Smooth muscle cell (in vitro differentiated cells): ENCODE data around the gene EPB41L3. TPM values are rescaled to one million over a fixed set of nuclear protein-coding genes. Genes with fewer than 3 reads are reported as not detected.

ENCODE experiments used
- DNase-seq: peaks from one replicate; lab custom pipeline; 2025; ENCODE audit not compliant: unreplicated experiment; lab: John Stamatoyannopoulos, UW
- H2AFZ ChIP-seq: fragments of 200-600 bp; sonication (generic); 2 replicates; pipeline ENCODE4 v1.6.0; 2016; ENCODE audit warnings: antibody characterized with exemption, low read depth, mild to moderate bottlenecking
- H3F3A ChIP-seq: fragments of 200-600 bp; sonication (generic); 2 replicates; pipeline ENCODE4 v1.6.0; 2017; ENCODE audit warnings: antibody characterized with exemption, low read depth
- H3K27ac ChIP-seq: fragments of 200-600 bp; sonication (generic); 2 replicates; pipeline ENCODE4 v1.5.1; 2016; ENCODE audit warnings: low read depth, mild to moderate bottlenecking
- H3K27me3 ChIP-seq: fragments of 200-600 bp; sonication (generic); 2 replicates; pipeline ENCODE4 v1.6.1; 2016; ENCODE audit warnings: low read depth, mild to moderate bottlenecking
- H3K36me3 ChIP-seq: fragments of 200-600 bp; sonication (generic); 2 replicates; pipeline ENCODE4 v1.5.1; 2016; ENCODE audit warnings: low read depth
- H3K4me1 ChIP-seq: fragments of 200-600 bp; sonication (generic); 2 replicates; pipeline ENCODE4 v1.5.1; 2016; ENCODE audit warnings: low read depth
- H3K4me2 ChIP-seq: fragments of 200-600 bp; sonication (generic); 2 replicates; pipeline ENCODE4 v1.6.0; 2016; ENCODE audit warnings: mild to moderate bottlenecking
- H3K4me3 ChIP-seq: fragments of 200-600 bp; sonication (generic); 2 replicates; pipeline ENCODE4 v1.5.1; 2016; ENCODE audit warnings: mild to moderate bottlenecking
- H3K79me2 ChIP-seq: fragments of 200-600 bp; sonication (generic); 2 replicates; pipeline ENCODE4 v1.6.0; 2016; ENCODE audit warnings: low read depth, mild to moderate bottlenecking
- H3K9ac ChIP-seq: fragments of 200-600 bp; sonication (generic); 2 replicates; pipeline ENCODE4 v1.6.0; 2016; ENCODE audit warnings: low read depth
- H3K9me3 ChIP-seq: fragments of 200-600 bp; sonication (generic); replicated peaks from 2 replicates; pipeline ENCODE4 v1.5.1; 2016; ENCODE audit warnings: low read depth
- H4K20me1 ChIP-seq: fragments of 200-600 bp; sonication (generic); 2 replicates; pipeline ENCODE4 v1.6.0; 2016; ENCODE audit warnings: low read depth
- WGBS: methylation state at CpG from one replicate; pipeline ENCODE4 v1.1.7; 2016; ENCODE audit warnings: low lambda C conversion rate; 5-methylcytosine and 5-hydroxymethylcytosine counted together
- polyA plus RNA-seq: library from polyadenylated mRNA; unstranded; fragments of >200 nt; fragmentation: Nextera tagmentation; extraction: Ambion mirVana; gene quantifications from 2 replicates; pipeline ENCODE4 v1.2.1, GENCODE V29; 2016
- total RNA-seq: library from RNA; depleted of rRNA; stranded (reverse); fragments of >200 nt; gene quantifications from 2 replicates; pipeline ENCODE4 v1.2.3, GENCODE V29; 2014
- TF ChIP-seq, protein P1 (sequence below): fragments of 200-600 bp; sonication (generic); IDR thresholded peaks from 2 replicates; pipeline ENCODE4 v1.5.1; 2017; ENCODE audit warnings: borderline replicate concordance, mild to moderate bottlenecking, antibody characterized with exemption; ENCODE audit not compliant: insufficient read depth, poor library complexity, severe bottlenecking

EPB41L3 gene
- total and polyA plus RNA-seq, 2 experiments from 2014 or later = 11.5 to 26.9 TPM

GRCh38 chr18:5365443-5365842 is 178.4 kb downstream of the EPB41L3 start:
- Histone ChIP-seq H3K27ac (no peak overlapping the region), H3K4me2 (no peak overlapping the region), H3K9me3 (no peaks in the 10 kb centered on the region), H3K4me1 (no peaks in the 10 kb centered on the region), H3K4me3 (no peak overlapping the region), H3K27me3 (no peaks in the 10 kb centered on the region), H3F3A (no peaks in the 10 kb centered on the region), H3K79me2 (no peaks in the 10 kb centered on the region), H3K9ac (no peak overlapping the region), H3K36me3 (no peaks in the 10 kb centered on the region), H2AFZ (no peak overlapping the region), H4K20me1 (no peaks in the 10 kb centered on the region)
- TF ChIP-seq, protein P1, sequence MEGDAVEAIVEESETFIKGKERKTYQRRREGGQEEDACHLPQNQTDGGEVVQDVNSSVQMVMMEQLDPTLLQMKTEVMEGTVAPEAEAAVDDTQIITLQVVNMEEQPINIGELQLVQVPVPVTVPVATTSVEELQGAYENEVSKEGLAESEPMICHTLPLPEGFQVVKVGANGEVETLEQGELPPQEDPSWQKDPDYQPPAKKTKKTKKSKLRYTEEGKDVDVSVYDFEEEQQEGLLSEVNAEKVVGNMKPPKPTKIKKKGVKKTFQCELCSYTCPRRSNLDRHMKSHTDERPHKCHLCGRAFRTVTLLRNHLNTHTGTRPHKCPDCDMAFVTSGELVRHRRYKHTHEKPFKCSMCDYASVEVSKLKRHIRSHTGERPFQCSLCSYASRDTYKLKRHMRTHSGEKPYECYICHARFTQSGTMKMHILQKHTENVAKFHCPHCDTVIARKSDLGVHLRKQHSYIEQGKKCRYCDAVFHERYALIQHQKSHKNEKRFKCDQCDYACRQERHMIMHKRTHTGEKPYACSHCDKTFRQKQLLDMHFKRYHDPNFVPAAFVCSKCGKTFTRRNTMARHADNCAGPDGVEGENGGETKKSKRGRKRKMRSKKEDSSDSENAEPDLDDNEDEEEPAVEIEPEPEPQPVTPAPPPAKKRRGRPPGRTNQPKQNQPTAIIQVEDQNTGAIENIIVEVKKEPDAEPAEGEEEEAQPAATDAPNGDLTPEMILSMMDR = no peak
- DNase-seq = no peak
- WGBS = 78% methylated on average over 3 of the region's 3 CpGs

DNA sequence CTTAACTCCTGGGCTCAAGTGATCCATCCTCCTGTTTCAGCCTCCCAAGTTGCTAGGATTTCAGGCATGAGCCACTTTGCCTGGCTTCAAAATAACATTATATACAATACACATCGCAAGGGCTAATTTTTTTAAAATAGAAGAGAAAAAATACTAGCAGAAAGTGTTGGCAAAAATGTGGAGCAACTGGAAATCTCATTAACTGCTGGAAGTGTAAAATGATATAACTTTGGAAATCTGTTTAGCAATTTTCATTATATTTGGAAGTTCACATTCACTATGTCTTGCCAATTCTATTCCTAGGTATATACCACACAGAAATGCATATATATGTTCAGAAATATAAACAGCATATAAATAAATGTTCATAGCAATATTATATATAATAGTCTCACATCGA is 193.2 kb downstream of the EPB41L3 start:
- no peak overlapping the region for H3K9ac ChIP-seq
- DNase-seq = no peak
- H3K36me3 ChIP-seq = no peaks in the 10 kb centered on the region
- no peaks in the 10 kb centered on the region for H3K9me3 ChIP-seq
- H3K27ac ChIP-seq = no peak overlapping the region
- TF ChIP-seq, protein P1 = no peak
- no peak overlapping the region for H3K4me2 ChIP-seq
- H4K20me1 ChIP-seq = no peaks in the 10 kb centered on the region
- no peak overlapping the region for H3K4me3 ChIP-seq
- H3K79me2 ChIP-seq = no peaks in the 10 kb centered on the region
- 83% methylated on average over 2 of the region's 2 CpGs for WGBS
- H3F3A ChIP-seq = no peaks in the 10 kb centered on the region
- no peaks in the 10 kb centered on the region for H3K27me3 ChIP-seq
- H3K4me1 ChIP-seq = no peaks in the 10 kb centered on the region
- H2AFZ ChIP-seq = no peak overlapping the region

Other genes starting within 250 kb of the EPB41L3 start
- 11.6 and 12.5 TPM in 2 replicates for gene ZBTB14, start 248.3 kb downstream of the EPB41L3 start, total RNA-seq
- gene ZBTB14, start 248.3 kb downstream of the EPB41L3 start, polyA plus RNA-seq = 5.8 and 9.7 TPM in 2 replicates